PC-3 (cell line): ENCODE measurements around the gene PACRGL. TPM values are rescaled to one million over a fixed set of nuclear protein-coding genes. Genes with fewer than 3 reads are reported as not detected.

Experiments used
- ATAC-seq: fragments of 200-7000 bp; cut with Tn5 transposase; 2 replicates; pipeline ENCODE4 v1.9.1; 2020; ENCODE audit warnings: mild to moderate bottlenecking, moderate library complexity
- BruUV-seq: library from RNA; stranded (reverse); fragments of 400-500 nt; replicated peaks from 2 replicates; lab custom pipeline; 2021; lab: Mats Ljungman, UMichigan
- CTCF ChIA-PET: fragments of 300-600 bp; sonication (Branson Sonifier 250); formaldehyde crosslinking; loops from one replicate; lab custom pipeline; 2022; ENCODE audit warnings: antibody characterized with exemption; lab: Charles Lee
- POLR2A ChIA-PET: fragments of 300-600 bp; sonication (Branson Sonifier 250); formaldehyde crosslinking; loops from one replicate; lab custom pipeline; 2022; ENCODE audit warnings: antibody characterized with exemption; ENCODE audit not compliant: unreplicated experiment; lab: Charles Lee
- DNase-seq: peaks from one replicate; pipeline ENCODE4 v3.0.0-alpha.2; 2015
- H2AFZ ChIP-seq: fragments of 300-600 bp; sonication (generic); 2 replicates; pipeline ENCODE4 v1.6.0; 2016; ENCODE audit warnings: antibody characterized with exemption, low read length
- H3F3A ChIP-seq: fragments of 300-600 bp; sonication (generic); one replicate; pipeline ENCODE4 v1.6.0; 2017; ENCODE audit warnings: antibody characterized with exemption, low read length, control low read depth, mild to moderate bottlenecking; ENCODE audit not compliant: unreplicated experiment
- H3K27ac ChIP-seq: fragments of 300-600 bp; sonication (generic); 2 replicates; pipeline ENCODE4 v1.5.1; 2016; ENCODE audit warnings: mild to moderate bottlenecking, low read length
- H3K27me3 ChIP-seq: fragments of 300-600 bp; sonication (generic); 2 replicates; pipeline ENCODE4 v1.6.1; 2016; ENCODE audit warnings: low read length, mixed read lengths
- H3K36me3 ChIP-seq: fragments of 300-600 bp; sonication (generic); 2 replicates; pipeline ENCODE4 v1.6.1; 2016; ENCODE audit warnings: low read depth, mixed run types, low read length, mixed read lengths
- H3K4me1 ChIP-seq: fragments of 300-600 bp; sonication (generic); 2 replicates; pipeline ENCODE4 v1.5.1; 2016; ENCODE audit warnings: low read length; ENCODE audit not compliant: insufficient read depth
- H3K4me2 ChIP-seq: fragments of 300-600 bp; sonication (generic); 2 replicates; pipeline ENCODE4 v1.6.0; 2016; ENCODE audit warnings: low read length
- H3K4me3 ChIP-seq: fragments of 300-600 bp; sonication (generic); 2 replicates; pipeline ENCODE4 v1.5.1; 2016; ENCODE audit warnings: mild to moderate bottlenecking, low read length, mixed read lengths
- H3K79me2 ChIP-seq: fragments of 300-600 bp; sonication (generic); 2 replicates; pipeline ENCODE4 v1.6.1; 2017; ENCODE audit warnings: low read length, mixed read lengths
- H3K9ac ChIP-seq: fragments of 300-600 bp; sonication (generic); 2 replicates; pipeline ENCODE4 v1.6.0; 2016; ENCODE audit warnings: mild to moderate bottlenecking, low read length
- H3K9me2 ChIP-seq: fragments of 300-600 bp; sonication (generic); replicated peaks from 2 replicates; pipeline ENCODE4 v1.6.1; 2016; ENCODE audit warnings: mixed run types, low read length, mixed read lengths
- H3K9me3 ChIP-seq: fragments of 300-600 bp; sonication (generic); 2 replicates; pipeline ENCODE4 v1.6.1; 2016; ENCODE audit warnings: low read length, mixed read lengths
- H4K20me1 ChIP-seq: fragments of 300-600 bp; sonication (generic); 2 replicates; pipeline ENCODE4 v1.6.1; 2016; ENCODE audit warnings: low read length, mixed read lengths
- EZH2 ChIP-seq: fragments of 300-600 bp; sonication (generic); IDR thresholded peaks from one replicate; pipeline ENCODE4 v1.6.1; 2017; ENCODE audit warnings: antibody characterized with exemption, mild to moderate bottlenecking, low read length; ENCODE audit not compliant: unreplicated experiment
- EZH2phosphoT487 ChIP-seq: fragments of 300-600 bp; sonication (generic); IDR thresholded peaks from 2 replicates; pipeline ENCODE4 v1.6.1; 2018; ENCODE audit warnings: mild to moderate bottlenecking, antibody characterized with exemption, low read length, borderline replicate concordance
- intact Hi-C: fragments of 100-400 bp; cut with micrococcal nuclease; formaldehyde crosslinking; loops from 2 replicates; pipeline ENCODE4 v1.9.0; 2023
- total RNA-seq: library from RNA; depleted of rRNA; stranded (reverse); fragments of >200 nt; gene quantifications from 2 replicates; pipeline ENCODE4 v1.2.3, GENCODE V29; 2014
- TF ChIP-seq, protein P1 (sequence below): fragments of 300-600 bp; sonication (generic); conservative IDR thresholded peaks from 2 replicates; pipeline ENCODE4 v1.5.1; 2017; ENCODE audit warnings: antibody characterized with exemption, low read depth, mild to moderate bottlenecking, low read length

The PACRGL gene
- total RNA-seq, 1 experiment from 2014 or later, result 25.9 TPM

GRCh38 chr4:20681271-20681670, 19.0 kb upstream of the PACRGL start:
- intact Hi-C loops, result loop anchor here (5.0 to 10.0 kb wide), 2 partner anchors 44 to 376 kb away; no protein-coding TSS in a partner anchor
- Histone ChIP-seq H3K9me2 (no peaks in the 10 kb centered on the region), H3K4me3 (no peak overlapping the region), H3K9me3 (no peaks in the 10 kb centered on the region), H3K27ac (no peak overlapping the region), H3K36me3 (no peaks in the 10 kb centered on the region), H3K9ac (no peak overlapping the region), H2AFZ (no peak overlapping the region), H3K4me1 (no peaks in the 10 kb centered on the region), H3F3A (no peaks in the 10 kb centered on the region), H3K27me3 (no peaks in the 10 kb centered on the region), H4K20me1 (no peaks in the 10 kb centered on the region), H3K79me2 (no peaks in the 10 kb centered on the region), H3K4me2 (no peak overlapping the region)
- TF ChIP-seq, protein P1, sequence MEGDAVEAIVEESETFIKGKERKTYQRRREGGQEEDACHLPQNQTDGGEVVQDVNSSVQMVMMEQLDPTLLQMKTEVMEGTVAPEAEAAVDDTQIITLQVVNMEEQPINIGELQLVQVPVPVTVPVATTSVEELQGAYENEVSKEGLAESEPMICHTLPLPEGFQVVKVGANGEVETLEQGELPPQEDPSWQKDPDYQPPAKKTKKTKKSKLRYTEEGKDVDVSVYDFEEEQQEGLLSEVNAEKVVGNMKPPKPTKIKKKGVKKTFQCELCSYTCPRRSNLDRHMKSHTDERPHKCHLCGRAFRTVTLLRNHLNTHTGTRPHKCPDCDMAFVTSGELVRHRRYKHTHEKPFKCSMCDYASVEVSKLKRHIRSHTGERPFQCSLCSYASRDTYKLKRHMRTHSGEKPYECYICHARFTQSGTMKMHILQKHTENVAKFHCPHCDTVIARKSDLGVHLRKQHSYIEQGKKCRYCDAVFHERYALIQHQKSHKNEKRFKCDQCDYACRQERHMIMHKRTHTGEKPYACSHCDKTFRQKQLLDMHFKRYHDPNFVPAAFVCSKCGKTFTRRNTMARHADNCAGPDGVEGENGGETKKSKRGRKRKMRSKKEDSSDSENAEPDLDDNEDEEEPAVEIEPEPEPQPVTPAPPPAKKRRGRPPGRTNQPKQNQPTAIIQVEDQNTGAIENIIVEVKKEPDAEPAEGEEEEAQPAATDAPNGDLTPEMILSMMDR, result no peak
- TF ChIP-seq EZH2phosphoT487 (no peak), EZH2 (no peak)
- BruUV-seq, result no TSS peak
- no peak for DNase-seq
- CTCF ChIA-PET, result no interaction called here
- no peak for ATAC-seq
- POLR2A ChIA-PET, result no interaction called here

- no peak overlapping the region for H3K4me2 ChIP-seq
- H3K4me3 ChIP-seq, result no peak overlapping the region
- no peaks in the 10 kb centered on the region for H3K9me2 ChIP-seq
- ChIA-PET POLR2A (no interaction called here), CTCF (no interaction called here)
- no peak overlapping the region for H3K27ac ChIP-seq
- intact Hi-C loops, result loop anchor here (5.0 to 10.0 kb wide), 2 partner anchors 46 to 378 kb away; no protein-coding TSS in a partner anchor
- H4K20me1 ChIP-seq, result no peaks in the 10 kb centered on the region
- H3K36me3 ChIP-seq, result no peaks in the 10 kb centered on the region
- TF ChIP-seq, protein P1, result no peak
- no peak for TF ChIP-seq EZH2phosphoT487
- no peak for TF ChIP-seq EZH2
- BruUV-seq, result no TSS peak
- H3K9me3 ChIP-seq, result no peaks in the 10 kb centered on the region
- no peak overlapping the region for H2AFZ ChIP-seq
- ATAC-seq (no peak), DNase-seq (no peak)
- H3F3A ChIP-seq, result no peaks in the 10 kb centered on the region
- no peaks in the 10 kb centered on the region for H3K4me1 ChIP-seq
- H3K79me2 ChIP-seq, result no peaks in the 10 kb centered on the region
- H3K27me3 ChIP-seq, result no peaks in the 10 kb centered on the region
- H3K9ac ChIP-seq, result no peak overlapping the region
Observed at GRCh38 chr4:20682853-20683252, 17.4 kb upstream of the PACRGL start.

DNA sequence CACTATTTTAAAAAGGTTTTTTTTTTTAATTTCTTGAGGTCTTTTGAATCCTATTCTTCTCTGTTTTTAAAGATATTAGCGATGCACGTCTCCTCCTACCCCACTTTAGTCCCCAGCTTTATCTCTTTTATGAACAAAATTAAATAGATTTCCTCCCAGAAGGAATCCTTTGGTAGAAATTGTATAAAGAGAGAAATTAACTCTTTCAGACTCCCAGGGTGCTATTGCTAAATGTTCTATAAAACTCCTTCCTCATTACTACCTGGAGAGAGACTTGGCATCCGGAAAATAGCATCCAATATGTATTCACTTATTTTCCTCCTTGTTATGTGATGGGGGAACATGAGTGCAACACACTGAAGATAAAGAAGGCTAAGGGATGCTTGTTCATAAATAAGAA, 16.5 kb upstream of the PACRGL start:
- Histone ChIP-seq H3K4me3 (no peak overlapping the region), H3K27ac (no peak overlapping the region), H4K20me1 (no peaks in the 10 kb centered on the region), H3K9me2 (no peaks in the 10 kb centered on the region), H2AFZ (no peak overlapping the region), H3K4me1 (no peaks in the 10 kb centered on the region; the same call in 1 of the 2 replicates), H3K9ac (no peak overlapping the region), H3F3A (no peaks in the 10 kb centered on the region), H3K79me2 (no peaks in the 10 kb centered on the region), H3K27me3 (no peaks in the 10 kb centered on the region), H3K9me3 (no peaks in the 10 kb centered on the region), H3K4me2 (no peak overlapping the region), H3K36me3 (no peaks in the 10 kb centered on the region)
- intact Hi-C loops, result loop anchor here (2.0 to 10.0 kb wide), 3 partner anchors 46 to 379 kb away; no protein-coding TSS in a partner anchor
- CTCF ChIA-PET, result no interaction called here
- TF ChIP-seq, protein P1, result no peak
- TF ChIP-seq EZH2 (no peak), EZH2phosphoT487 (no peak)
- no TSS peak for BruUV-seq
- ATAC-seq (no peak), DNase-seq (no peak)
- POLR2A ChIA-PET, result no interaction called here
